Rectal smooth muscle tissue (tissue), 1 donor: ENCODE results near the gene BTBD7.
A peak's percentile ranks its signal among the peaks of the same experiment; 100 is the strongest.
"Not testable (repeated sequence)": the region's sequence is repeated elsewhere in the genome, so short reads cannot be mapped to it uniquely, and the experiment has no call there.

ENCODE experiments used
- H3K27ac ChIP-seq: one replicate; pipeline ENCODE4 v1.7.0; 2013; ENCODE audit warnings: low read depth, low read length, inconsistent platforms
- H3K27me3 ChIP-seq: one replicate; pipeline ENCODE4 v1.7.0; 2013; ENCODE audit warnings: low read length; ENCODE audit not compliant: control insufficient read depth, insufficient read depth
- H3K36me3 ChIP-seq: one replicate; pipeline ENCODE4 v1.7.0; 2013; ENCODE audit warnings: low read length; ENCODE audit not compliant: control insufficient read depth, insufficient read depth
- H3K4me1 ChIP-seq: one replicate; pipeline ENCODE4 v1.7.0; 2013; ENCODE audit warnings: low read length; ENCODE audit not compliant: control insufficient read depth, insufficient read depth
- H3K4me3 ChIP-seq: one replicate; pipeline ENCODE4 v1.7.0; 2013; ENCODE audit warnings: low read length
- H3K9ac ChIP-seq: one replicate; pipeline ENCODE4 v1.7.0; 2013; ENCODE audit warnings: low read length

BTBD7 gene

GRCh38 chr14:93332853-93333630 lies at the start of gene BTBD7:
TSS of gene BTBD7 (minus strand) at chr14:93333036. CDS start at chr14:93296051, 36,985 bp downstream.
- Histone ChIP-seq H3K4me1 (peaks cover 6% of the 10 kb centered on the region), H3K36me3 (no peaks in the 10 kb centered on the region), H3K27me3 (no peaks in the 10 kb centered on the region), H3K9ac (peak within 1 kb of the TSS; percentile 63), H3K27ac (peak within 1 kb of the TSS; percentile 95), H3K4me3 (peak within 1 kb of the TSS; percentile 82)

- Histone ChIP-seq H3K4me3 (no peak overlapping the region), H3K27ac (no peak overlapping the region), H3K36me3 (no peaks in the 10 kb centered on the region), H3K4me1 (no peaks in the 10 kb centered on the region), H3K9ac (no peak overlapping the region), H3K27me3 (no peaks in the 10 kb centered on the region)
Observed at GRCh38 chr14:93381644-93382043, 48.8 kb upstream of the BTBD7 start.

GRCh38 chr14:93379831-93380230 lies 47.0 kb upstream of the BTBD7 start:
- Histone ChIP-seq H3K4me1 (no peaks in the 10 kb centered on the region), H3K9ac (no peak overlapping the region), H3K36me3 (no peaks in the 10 kb centered on the region), H3K4me3 (no peak overlapping the region), H3K27ac (no peak overlapping the region), H3K27me3 (no peaks in the 10 kb centered on the region)

GRCh38 chr14:93375673-93376156 lies 42.9 kb upstream of the BTBD7 start:
- Histone ChIP-seq H3K4me1 (no peaks in the 10 kb centered on the region), H3K9ac (no peak overlapping the region), H3K36me3 (no peaks in the 10 kb centered on the region), H3K27ac (no peak overlapping the region), H3K27me3 (no peaks in the 10 kb centered on the region), H3K4me3 (no peak overlapping the region)

GRCh38 chr14:93369713-93370266 lies 37.0 kb upstream of the BTBD7 start:
- Histone ChIP-seq H3K4me3 (no peak overlapping the region), H3K27me3 (no peaks in the 10 kb centered on the region), H3K27ac (no peak overlapping the region), H3K4me1 (no peaks in the 10 kb centered on the region), H3K36me3 (no peaks in the 10 kb centered on the region), H3K9ac (no peak overlapping the region)

- no peak overlapping the region for H3K4me3 ChIP-seq
- H3K4me1 ChIP-seq, result no peaks in the 10 kb centered on the region
- H3K27ac ChIP-seq, result no peak overlapping the region
- H3K27me3 ChIP-seq, result no peaks in the 10 kb centered on the region
- no peaks in the 10 kb centered on the region for H3K36me3 ChIP-seq
- H3K9ac ChIP-seq, result no peak overlapping the region
Observed at GRCh38 chr14:93368996-93369712, 36.3 kb upstream of the BTBD7 start.

GRCh38 chr14:93354873-93355272 lies 22.0 kb upstream of the BTBD7 start:
- H3K27me3 ChIP-seq, H3K4me3 ChIP-seq, H3K4me1 ChIP-seq, H3K36me3 ChIP-seq, H3K9ac ChIP-seq, H3K27ac ChIP-seq: not testable (repeated sequence)

- Histone ChIP-seq H3K4me1 (no peaks in the 10 kb centered on the region), H3K27ac (no peak overlapping the region), H3K36me3 (no peaks in the 10 kb centered on the region), H3K9ac (no peak overlapping the region), H3K4me3 (no peak overlapping the region), H3K27me3 (no peaks in the 10 kb centered on the region)
Observed at GRCh38 chr14:93348292-93348691, 15.5 kb upstream of the BTBD7 start.

GRCh38 chr14:93347850-93348249 lies 15.0 kb upstream of the BTBD7 start:
- no peak overlapping the region for H3K9ac ChIP-seq
- H3K27me3 ChIP-seq, result no peaks in the 10 kb centered on the region
- no peaks in the 10 kb centered on the region for H3K36me3 ChIP-seq
- no peaks in the 10 kb centered on the region for H3K4me1 ChIP-seq
- H3K27ac ChIP-seq, result no peak overlapping the region
- no peak overlapping the region for H3K4me3 ChIP-seq

- H3K27ac ChIP-seq, result no peak within 1 kb of the TSS
- no peak within 1 kb of the TSS for H3K4me3 ChIP-seq
- H3K36me3 ChIP-seq, result no peaks in the 10 kb centered on the region
- no peaks in the 10 kb centered on the region for H3K4me1 ChIP-seq
- no peaks in the 10 kb centered on the region for H3K27me3 ChIP-seq
- no peak within 1 kb of the TSS for H3K9ac ChIP-seq
Observed at GRCh38 chr14:93346926-93347721, 14.3 kb upstream of the BTBD7 start, which contains the start of gene COX8C. TSS of gene COX8C (plus strand) at chr14:93347182. CDS start at chr14:93347269, 87 bp downstream.

GRCh38 chr14:93343797-93344196 lies 11.0 kb upstream of the BTBD7 start:
- Histone ChIP-seq H3K27ac (no peak overlapping the region), H3K36me3 (no peaks in the 10 kb centered on the region), H3K27me3 (no peaks in the 10 kb centered on the region), H3K4me3 (no peak overlapping the region), H3K4me1 (no peaks in the 10 kb centered on the region), H3K9ac (no peak overlapping the region)

- Histone ChIP-seq H3K9ac (no peak overlapping the region), H3K36me3 (no peaks in the 10 kb centered on the region), H3K4me3 (no peak overlapping the region), H3K27ac (no peak overlapping the region), H3K27me3 (no peaks in the 10 kb centered on the region), H3K4me1 (no peaks in the 10 kb centered on the region)
Observed at GRCh38 chr14:93343266-93343665, 10.4 kb upstream of the BTBD7 start.
